HepG2 (cell line): ENCODE measurements around the gene RTEL1. TPM values are rescaled to one million over a fixed set of nuclear protein-coding genes. Genes with fewer than 3 reads are reported as not detected.
A peak's percentile ranks its signal among the peaks of the same experiment; 100 is the strongest.

Experiments used
- ELF4 ChIP-seq: sonication (generic); formaldehyde crosslinking; IDR thresholded peaks from 2 replicates; pipeline ENCODE4 v1.5.0; 2020; ENCODE audit warnings: missing genetic modification reagents, mild to moderate bottlenecking, moderate library complexity, borderline replicate concordance
- FOXA3 ChIP-seq: IDR thresholded peaks from 2 replicates; pipeline ENCODE4 v1.6.1; 2016; ENCODE audit warnings: missing genetic modification reagents, missing compliant biosample characterization
- HCFC1 ChIP-seq: fragments of 150-350 bp; IDR thresholded peaks from 2 replicates; pipeline ENCODE4 v1.6.1; 2014; ENCODE audit warnings: low read depth, low read length
- HIC2 ChIP-seq: sonication (generic); formaldehyde crosslinking; IDR thresholded peaks from 2 replicates; pipeline ENCODE4 v1.9.0; 2022; ENCODE audit warnings: low read depth, missing genetic modification reagents
- HMGXB3 ChIP-seq: sonication (generic); formaldehyde crosslinking; IDR thresholded peaks from 2 replicates; pipeline ENCODE4 v1.4.0; 2020; ENCODE audit warnings: missing genetic modification reagents, borderline replicate concordance
- IKZF5 ChIP-seq: IDR thresholded peaks from 2 replicates; pipeline ENCODE4 v1.6.1; 2018; ENCODE audit warnings: missing genetic modification reagents, mild to moderate bottlenecking, missing compliant biosample characterization
- ISL2 ChIP-seq: sonication (generic); formaldehyde crosslinking; IDR thresholded peaks from 2 replicates; pipeline ENCODE4 v1.5.0; 2020; ENCODE audit warnings: missing genetic modification reagents
- MAX ChIP-seq: IDR thresholded peaks from 2 replicates; pipeline ENCODE4 v1.6.1; 2012; ENCODE audit warnings: inconsistent platforms
- NCOA2 ChIP-seq: sonication (generic); formaldehyde crosslinking; IDR thresholded peaks from 2 replicates; pipeline ENCODE4 v1.8.0; 2022; ENCODE audit warnings: inconsistent platforms
- PHF8 ChIP-seq: sonication (generic); formaldehyde crosslinking; IDR thresholded peaks from 2 replicates; pipeline ENCODE4 v1.5.0; 2020; ENCODE audit warnings: missing genetic modification reagents
- REXO4 ChIP-seq: sonication (generic); formaldehyde crosslinking; IDR thresholded peaks from 2 replicates; pipeline ENCODE4 v1.8.0; 2022; ENCODE audit warnings: missing genetic modification reagents, mild to moderate bottlenecking, borderline replicate concordance
- RXRB ChIP-seq: IDR thresholded peaks from 2 replicates; pipeline ENCODE4 v1.6.1; 2016; ENCODE audit warnings: borderline replicate concordance, missing genetic modification reagents, missing compliant biosample characterization
- SMAD1 ChIP-seq: sonication (generic); formaldehyde crosslinking; IDR thresholded peaks from 2 replicates; pipeline ENCODE4 v1.4.0; 2020; ENCODE audit warnings: missing genetic modification reagents, low read depth, mild to moderate bottlenecking, borderline replicate concordance
- SP1 ChIP-seq, 2 experiments: fragments of 450-650 bp in 1 of 2; sonication (generic) in 1 of 2; formaldehyde crosslinking in 1 of 2; IDR thresholded peaks; 2 replicates each; pipeline versions ENCODE4 v1.4.0 to v1.6.1; 2016 to 2020; ENCODE audit warnings: missing genetic modification reagents in 1 of 2
- TGIF2 ChIP-seq: IDR thresholded peaks from 2 replicates; pipeline ENCODE4 v1.6.1; 2016; ENCODE audit warnings: control low read depth, missing compliant biosample characterization
- ZBTB42 ChIP-seq: sonication (generic); formaldehyde crosslinking; IDR thresholded peaks from 2 replicates; pipeline ENCODE4 v1.5.0; 2020; ENCODE audit warnings: mild to moderate bottlenecking, missing genetic modification reagents
- ZBTB8A ChIP-seq: sonication (generic); formaldehyde crosslinking; IDR thresholded peaks from 2 replicates; pipeline ENCODE4 v1.4.0; 2020; ENCODE audit warnings: mild to moderate bottlenecking, low read depth, missing genetic modification reagents, borderline replicate concordance
- ZFX ChIP-seq: sonication (generic); formaldehyde crosslinking; IDR thresholded peaks from 2 replicates; pipeline ENCODE4 v1.4.0; 2020; ENCODE audit warnings: mild to moderate bottlenecking, low read depth, missing genetic modification reagents, moderate library complexity
- ZNF101 ChIP-seq: sonication (generic); formaldehyde crosslinking; IDR thresholded peaks from 2 replicates; pipeline ENCODE4 v1.4.0; 2020; ENCODE audit warnings: mild to moderate bottlenecking, low read depth, missing genetic modification reagents, borderline replicate concordance
- ZNF431 ChIP-seq: sonication (generic); formaldehyde crosslinking; IDR thresholded peaks from 2 replicates; pipeline ENCODE4 v1.9.0; 2022; ENCODE audit warnings: missing genetic modification reagents, low read depth, mild to moderate bottlenecking, borderline replicate concordance
- ZNF737 ChIP-seq: sonication (generic); formaldehyde crosslinking; IDR thresholded peaks from 2 replicates; pipeline ENCODE4 v1.5.0; 2020; ENCODE audit warnings: missing genetic modification reagents, mild to moderate bottlenecking, borderline replicate concordance
- ZSCAN21 ChIP-seq: sonication (generic); formaldehyde crosslinking; IDR thresholded peaks from 2 replicates; pipeline ENCODE4 v1.8.0; 2022; ENCODE audit warnings: mild to moderate bottlenecking, missing genetic modification reagents, moderate library complexity, borderline replicate concordance
- polyA plus RNA-seq, 8 experiments: library from polyadenylated mRNA; depleted of rRNA in 3 of 8; stranded (reverse) in 7 of 8; unstranded in 1 of 8; fragments of >200 nt; fragmentation: Illumina TruSeq in 4 of 8; extraction: Trizol in 4 of 8; gene quantifications; 2 replicates each; pipeline versions ENCODE4 v1.2.1 to v1.2.3, GENCODE V29; 2011 to 2016; ENCODE audit warnings: low read depth in 4 of 8, missing spikeins in 1 of 8, mixed read lengths in 1 of 8; ENCODE audit not compliant: insufficient read depth in 1 of 8
- total RNA-seq, 5 experiments: library from RNA; depleted of rRNA; stranded (reverse); fragments of >200 nt; fragmentation: Illumina TruSeq; extraction: Trizol; gene quantifications; 2 replicates each; pipeline ENCODE4 v1.2.3, GENCODE V29; 2016; ENCODE audit warnings: low read depth in 1 of 5

The RTEL1 gene
- total and polyA plus RNA-seq, 2 of the 13 experiments (the other 11 are each of a cell fraction or from before 2014, with no cell fraction given): 21.8 to 36.4 TPM

- TF ChIP-seq IKZF5 (CRISPR knock-in tag): no peak
- peak; percentile 92 for TF ChIP-seq TGIF2 (CRISPR knock-in tag)
- peak; percentile 98 for TF ChIP-seq ZFX (CRISPR knock-in tag)
- TF ChIP-seq MAX: peak; percentile 93
- TF ChIP-seq NCOA2 (CRISPR knock-in tag): no peak; the same call in 1 of the 2 replicates
- peak; percentile 91 for TF ChIP-seq ZSCAN21 (CRISPR knock-in tag)
- peak; percentile 52; the same call in 1 of the 2 replicates for TF ChIP-seq ELF4
- TF ChIP-seq HCFC1: no peak
- peak; percentile 87 for TF ChIP-seq ZNF737 (CRISPR knock-in tag)
- peak; percentile 90 for TF ChIP-seq HMGXB3 (CRISPR knock-in tag)
- peak; percentile 52; the same call in 1 of the 2 replicates for TF ChIP-seq SMAD1 (CRISPR knock-in tag)
- peak; percentile 96 for TF ChIP-seq HIC2 (CRISPR knock-in tag)
- TF ChIP-seq RXRB (CRISPR knock-in tag): peak; percentile 85
- TF ChIP-seq ISL2 (CRISPR knock-in tag): peak; percentile 79
- TF ChIP-seq SP1 (IDR thresholded peaks at IDR 0.05): no peak
- peak; percentile 79; the same call in 1 of the 2 replicates for TF ChIP-seq SP1 (CRISPR knock-in tag; IDR thresholded peaks at IDR 0.05)
- TF ChIP-seq FOXA3 (CRISPR knock-in tag): peak; percentile 41; the same call in 1 of the 2 replicates
- TF ChIP-seq ZNF431 (CRISPR knock-in tag): peak; percentile 90; the same call in 1 of the 2 replicates
- TF ChIP-seq ZBTB42 (CRISPR knock-in tag): no peak; the same call in 1 of the 2 replicates
- TF ChIP-seq ZBTB8A (CRISPR knock-in tag): peak; percentile 40; the same call in 1 of the 2 replicates
- TF ChIP-seq PHF8 (CRISPR knock-in tag): peak; percentile 90
- 0 out of 2 replicates have a peak, but pooled peaks have one; percentile 97 for TF ChIP-seq ZNF101 (CRISPR knock-in tag)
- TF ChIP-seq REXO4: no peak; the same call in 1 of the 2 replicates
These were observed 80.0 kb downstream of the RTEL1 start (continued) for GRCh38 chr20:63737945-63738686.
